T-helper 1 cell treated with Interleukin-12 subunit alpha and Interleukin-12 subunit beta and Interleukin-4 antibody, amounts not matched to agents 30 μg/mL and 1 μg/mL, for 36 hours (primary cell): ENCODE data around the gene DEPP1.

ENCODE experiments used
- H3K27ac Mint-ChIP-seq: one replicate; pipeline ENCODE4 v1.8.0; 2021; ENCODE audit warnings: mild to moderate bottlenecking, mixed read lengths
- H3K27me3 Mint-ChIP-seq: one replicate; pipeline ENCODE4 v1.8.0; 2021; ENCODE audit warnings: low read depth, mixed read lengths
- H3K36me3 Mint-ChIP-seq: one replicate; pipeline ENCODE4 v1.8.0; 2021; ENCODE audit warnings: low read depth, mixed read lengths
- H3K4me1 Mint-ChIP-seq: one replicate; pipeline ENCODE4 v1.8.0; 2021; ENCODE audit warnings: low read depth, mixed read lengths
- H3K4me3 Mint-ChIP-seq: one replicate; pipeline ENCODE4 v1.8.0; 2021; ENCODE audit warnings: mild to moderate bottlenecking, moderate library complexity, mixed read lengths
- H3K9me3 Mint-ChIP-seq: one replicate; pipeline ENCODE4 v1.8.0; 2021; ENCODE audit warnings: mixed read lengths

Gene DEPP1

GRCh38 chr10:44997105-44997748 lies 18.6 kb upstream of the DEPP1 start:
- H3K9me3 Mint-ChIP-seq, result peaks cover under 1% of the 10 kb centered on the region
- H3K27me3 Mint-ChIP-seq, result peaks cover 19% of the 10 kb centered on the region
- H3K27ac Mint-ChIP-seq, result no peak overlapping the region
- no peaks in the 10 kb centered on the region for H3K36me3 Mint-ChIP-seq
- no peak overlapping the region for H3K4me3 Mint-ChIP-seq
- H3K4me1 Mint-ChIP-seq, result peaks cover 40% of the 10 kb centered on the region

GRCh38 chr10:44995914-44996669 lies 17.5 kb upstream of the DEPP1 start:
- Mint-ChIP-seq H3K36me3 (no peaks in the 10 kb centered on the region), H3K27ac (peak overlapping the region; percentile 14), H3K27me3 (peaks cover 19% of the 10 kb centered on the region), H3K4me3 (no peak overlapping the region), H3K9me3 (no peaks in the 10 kb centered on the region), H3K4me1 (peaks cover 35% of the 10 kb centered on the region)

DNA sequence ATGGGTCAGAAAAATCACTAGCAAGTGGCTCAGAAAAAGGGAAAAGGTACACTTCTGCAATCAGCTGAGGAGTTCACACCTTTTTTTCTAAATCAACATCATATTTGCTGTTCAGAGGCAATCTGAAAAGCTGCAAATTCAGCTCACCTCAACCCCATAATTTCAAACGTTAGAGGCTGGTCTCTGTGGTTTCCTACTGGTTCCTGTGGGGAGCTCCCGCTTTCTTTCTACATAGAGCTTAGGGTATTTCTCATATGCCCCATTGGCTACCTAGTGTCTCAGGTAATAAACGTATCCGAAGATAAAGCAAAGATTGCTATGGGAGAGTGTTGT lies 16.9 kb upstream of the DEPP1 start:
- no peaks in the 10 kb centered on the region for H3K36me3 Mint-ChIP-seq
- peaks cover 33% of the 10 kb centered on the region for H3K4me1 Mint-ChIP-seq
- H3K9me3 Mint-ChIP-seq, result no peaks in the 10 kb centered on the region
- H3K27ac Mint-ChIP-seq, result peak overlapping the region; percentile 14
- no peak overlapping the region for H3K4me3 Mint-ChIP-seq
- H3K27me3 Mint-ChIP-seq, result peaks cover 17% of the 10 kb centered on the region

DNA sequence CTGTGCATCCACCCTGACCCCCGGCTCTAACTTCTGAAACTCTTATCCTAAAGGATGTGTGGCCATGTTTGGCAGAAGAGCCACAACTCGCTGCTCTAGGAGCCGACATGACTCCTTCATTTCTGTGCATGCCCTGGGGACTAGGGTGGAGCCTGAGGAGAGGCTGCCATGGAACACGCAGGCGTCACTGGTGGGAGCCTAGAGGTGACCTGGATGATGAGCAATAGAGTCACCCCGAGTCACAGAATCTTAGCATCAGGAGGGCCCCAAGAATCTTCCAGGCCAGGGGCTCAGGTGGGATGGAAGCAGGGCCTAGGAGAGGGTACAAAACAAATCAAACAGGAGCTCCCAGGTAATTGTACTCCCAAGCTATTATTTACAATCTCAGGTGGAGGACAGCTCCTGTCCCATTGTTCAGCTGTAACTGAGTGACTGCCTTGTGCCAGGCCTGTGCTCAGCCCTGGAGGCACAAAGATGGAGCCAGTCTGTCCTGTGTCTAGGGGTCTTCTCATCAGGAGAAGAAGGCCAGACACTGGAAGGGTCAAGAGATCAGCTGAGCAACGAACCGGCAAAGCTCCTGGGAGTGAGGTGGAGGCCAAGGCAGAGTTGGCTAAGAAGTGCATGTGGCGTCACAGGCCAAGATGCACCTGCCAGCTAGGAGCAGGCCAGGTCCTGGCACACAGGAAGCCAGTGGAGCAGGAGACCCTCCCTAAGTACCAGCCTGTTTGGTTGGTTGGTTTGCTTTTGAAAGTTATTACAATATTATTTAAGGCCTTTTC lies 16.3 kb upstream of the DEPP1 start:
- Mint-ChIP-seq H3K4me3 (no peak overlapping the region), H3K27me3 (peaks cover 12% of the 10 kb centered on the region), H3K9me3 (no peaks in the 10 kb centered on the region), H3K4me1 (peaks cover 28% of the 10 kb centered on the region), H3K36me3 (no peaks in the 10 kb centered on the region), H3K27ac (no peak overlapping the region)

DNA sequence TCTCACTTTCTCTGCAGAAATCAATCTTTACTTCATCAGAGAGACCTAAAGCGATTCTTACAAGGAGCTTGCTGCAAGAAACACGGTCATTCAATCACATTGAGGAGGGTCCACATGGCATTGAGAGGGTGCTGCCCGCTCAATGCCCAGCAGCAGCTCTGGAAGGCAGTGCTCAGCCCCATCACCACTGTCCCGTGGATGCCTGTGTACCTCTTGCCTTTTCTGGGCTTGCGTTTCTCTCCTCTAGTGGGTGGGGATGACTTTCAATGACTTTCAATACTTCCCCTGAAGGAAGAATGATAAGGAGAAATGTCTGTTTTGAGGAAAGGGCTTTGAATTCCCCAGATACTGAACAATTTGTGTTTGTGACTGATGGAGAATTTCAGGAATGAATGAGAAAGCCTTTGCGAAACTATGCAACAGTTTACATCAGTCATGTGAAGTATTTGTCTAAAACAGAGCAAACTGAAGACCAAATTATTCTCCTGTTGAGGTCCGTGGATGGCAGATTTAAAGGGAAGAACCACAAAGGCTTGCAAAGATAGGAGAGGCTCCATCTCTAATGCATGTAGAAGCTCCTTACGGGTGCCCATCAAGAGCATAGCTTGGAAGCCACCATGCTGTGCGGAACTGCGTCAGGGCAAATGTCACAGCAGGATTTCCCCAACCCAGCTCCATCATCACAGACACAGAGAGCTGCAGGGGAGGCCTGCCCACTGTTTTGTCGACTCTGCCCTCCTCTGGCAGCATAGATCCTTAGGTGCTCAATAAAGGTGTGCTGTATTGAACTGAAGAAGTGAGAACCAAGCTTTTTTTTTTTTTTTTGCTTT lies 15.5 kb upstream of the DEPP1 start:
- H3K36me3 Mint-ChIP-seq, result no peaks in the 10 kb centered on the region
- peaks cover 15% of the 10 kb centered on the region for H3K27me3 Mint-ChIP-seq
- no peak overlapping the region for H3K4me3 Mint-ChIP-seq
- no peak overlapping the region for H3K27ac Mint-ChIP-seq
- peaks cover 25% of the 10 kb centered on the region for H3K4me1 Mint-ChIP-seq
- H3K9me3 Mint-ChIP-seq, result no peaks in the 10 kb centered on the region

DNA sequence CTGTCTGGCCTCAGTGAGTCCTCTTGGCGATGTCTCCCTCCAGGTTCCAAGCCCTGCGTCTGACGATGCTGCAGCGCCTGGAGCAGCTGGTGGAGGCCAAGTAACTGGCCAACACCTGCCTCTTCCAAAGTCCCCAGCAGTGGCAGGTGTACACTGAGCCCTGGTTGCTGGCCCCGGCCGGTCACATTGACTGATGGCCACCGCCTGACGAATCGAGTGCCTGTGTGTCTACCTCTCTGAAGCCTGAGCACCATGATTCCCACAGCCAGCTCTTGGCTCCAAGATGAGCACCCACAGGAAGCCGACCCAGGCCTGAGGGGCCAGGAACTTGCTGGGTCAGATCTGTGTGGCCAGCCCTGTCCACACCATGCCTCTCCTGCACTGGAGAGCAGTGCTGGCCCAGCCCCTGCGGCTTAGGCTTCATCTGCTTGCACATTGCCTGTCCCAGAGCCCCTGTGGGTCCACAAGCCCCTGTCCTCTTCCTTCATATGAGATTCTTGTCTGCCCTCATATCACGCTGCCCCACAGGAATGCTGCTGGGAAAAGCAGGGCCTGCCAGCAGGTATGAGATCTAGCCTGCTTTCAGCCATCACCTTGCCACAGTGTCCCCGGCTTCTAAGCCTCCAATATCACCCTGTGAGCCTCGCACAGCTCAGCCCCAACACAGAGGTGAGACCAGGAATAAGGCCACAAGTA lies 14.8 kb upstream of the DEPP1 start:
- Mint-ChIP-seq H3K4me1 (peaks cover 25% of the 10 kb centered on the region), H3K4me3 (no peak overlapping the region), H3K9me3 (no peaks in the 10 kb centered on the region), H3K27me3 (peaks cover 17% of the 10 kb centered on the region), H3K27ac (no peak overlapping the region), H3K36me3 (no peaks in the 10 kb centered on the region)

DNA sequence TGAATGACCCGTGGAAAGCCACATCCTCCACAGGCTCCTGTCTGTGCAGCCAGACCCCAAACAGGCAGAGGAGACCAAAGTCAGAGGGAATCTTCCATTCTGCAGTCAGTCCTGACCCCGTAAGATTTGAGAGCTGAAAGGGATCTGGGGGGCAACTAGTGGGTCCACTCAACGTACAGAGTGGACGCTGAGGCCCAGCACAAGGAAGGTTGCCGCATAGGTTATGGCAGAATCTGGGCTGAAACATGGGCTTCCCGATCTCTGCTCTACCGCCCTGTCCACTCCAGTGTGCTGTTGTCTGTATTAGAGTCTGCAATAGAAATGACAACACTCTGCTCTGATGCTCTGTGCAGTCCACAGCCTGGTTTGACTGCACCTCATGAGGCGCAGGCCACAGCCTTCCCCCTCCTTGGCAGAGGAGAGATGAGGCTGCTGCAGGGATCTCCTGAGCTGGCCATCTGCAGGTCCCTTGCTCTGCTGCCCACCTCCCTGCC lies 14.2 kb upstream of the DEPP1 start:
- Mint-ChIP-seq H3K36me3 (no peaks in the 10 kb centered on the region), H3K27ac (no peak overlapping the region), H3K4me3 (no peak overlapping the region), H3K27me3 (peaks cover 13% of the 10 kb centered on the region), H3K9me3 (no peaks in the 10 kb centered on the region), H3K4me1 (peaks cover 23% of the 10 kb centered on the region)

DNA sequence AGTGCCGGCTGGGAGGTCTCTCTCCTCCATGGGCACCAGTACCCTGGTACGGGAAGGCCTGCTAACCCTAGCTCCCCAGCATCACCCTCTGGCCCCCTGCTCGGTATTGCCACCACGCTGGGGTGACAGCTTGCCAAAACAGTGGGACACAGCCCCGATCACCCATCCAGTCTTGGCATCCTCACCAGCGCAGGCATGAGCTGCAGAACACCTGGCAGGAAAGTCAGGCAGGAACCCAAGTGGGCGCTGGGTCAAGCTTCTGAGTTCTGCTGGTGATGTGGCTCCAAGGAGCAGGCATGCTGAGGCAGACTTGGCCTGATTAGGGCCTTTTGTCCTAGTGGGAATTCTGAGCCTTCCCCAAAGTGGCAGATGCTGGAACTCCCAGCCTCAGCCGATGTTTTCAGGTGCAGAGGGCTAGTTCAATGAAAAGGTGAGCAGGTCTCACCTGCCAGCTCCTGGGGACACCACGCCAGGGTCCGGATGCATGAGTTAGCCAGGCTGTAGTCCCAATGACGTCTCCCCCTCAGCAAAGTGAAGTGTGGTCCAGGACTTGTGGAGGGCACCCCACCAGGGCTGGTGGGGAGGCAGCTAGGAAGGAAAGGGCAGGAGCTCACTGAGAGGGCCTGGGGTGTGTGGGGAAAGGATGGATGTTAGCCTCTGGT lies 13.6 kb upstream of the DEPP1 start:
- peaks cover 20% of the 10 kb centered on the region for H3K4me1 Mint-ChIP-seq
- no peak overlapping the region for H3K27ac Mint-ChIP-seq
- peaks cover 12% of the 10 kb centered on the region for H3K27me3 Mint-ChIP-seq
- H3K36me3 Mint-ChIP-seq, result no peaks in the 10 kb centered on the region
- no peaks in the 10 kb centered on the region for H3K9me3 Mint-ChIP-seq
- no peak overlapping the region for H3K4me3 Mint-ChIP-seq

- H3K9me3 Mint-ChIP-seq, result no peaks in the 10 kb centered on the region
- H3K27ac Mint-ChIP-seq, result no peak overlapping the region
- no peak overlapping the region for H3K4me3 Mint-ChIP-seq
- peaks cover 12% of the 10 kb centered on the region for H3K27me3 Mint-ChIP-seq
- H3K36me3 Mint-ChIP-seq, result no peaks in the 10 kb centered on the region
- H3K4me1 Mint-ChIP-seq, result peaks cover 19% of the 10 kb centered on the region
Observed at GRCh38 chr10:44991571-44991970, 13.0 kb upstream of the DEPP1 start.

- no peak overlapping the region for H3K27ac Mint-ChIP-seq
- H3K36me3 Mint-ChIP-seq, result no peaks in the 10 kb centered on the region
- no peaks in the 10 kb centered on the region for H3K9me3 Mint-ChIP-seq
- H3K4me1 Mint-ChIP-seq, result peaks cover 17% of the 10 kb centered on the region
- H3K4me3 Mint-ChIP-seq, result no peak overlapping the region
- H3K27me3 Mint-ChIP-seq, result peaks cover 12% of the 10 kb centered on the region
Observed at GRCh38 chr10:44990965-44991364, 12.4 kb upstream of the DEPP1 start.

- H3K27me3 Mint-ChIP-seq, result peaks cover 14% of the 10 kb centered on the region
- H3K4me1 Mint-ChIP-seq, result peaks cover 10% of the 10 kb centered on the region
- H3K4me3 Mint-ChIP-seq, result no peak overlapping the region
- H3K9me3 Mint-ChIP-seq, result no peaks in the 10 kb centered on the region
- H3K27ac Mint-ChIP-seq, result no peak overlapping the region
- no peaks in the 10 kb centered on the region for H3K36me3 Mint-ChIP-seq
Observed at GRCh38 chr10:44990302-44990655, 11.7 kb upstream of the DEPP1 start.

DNA sequence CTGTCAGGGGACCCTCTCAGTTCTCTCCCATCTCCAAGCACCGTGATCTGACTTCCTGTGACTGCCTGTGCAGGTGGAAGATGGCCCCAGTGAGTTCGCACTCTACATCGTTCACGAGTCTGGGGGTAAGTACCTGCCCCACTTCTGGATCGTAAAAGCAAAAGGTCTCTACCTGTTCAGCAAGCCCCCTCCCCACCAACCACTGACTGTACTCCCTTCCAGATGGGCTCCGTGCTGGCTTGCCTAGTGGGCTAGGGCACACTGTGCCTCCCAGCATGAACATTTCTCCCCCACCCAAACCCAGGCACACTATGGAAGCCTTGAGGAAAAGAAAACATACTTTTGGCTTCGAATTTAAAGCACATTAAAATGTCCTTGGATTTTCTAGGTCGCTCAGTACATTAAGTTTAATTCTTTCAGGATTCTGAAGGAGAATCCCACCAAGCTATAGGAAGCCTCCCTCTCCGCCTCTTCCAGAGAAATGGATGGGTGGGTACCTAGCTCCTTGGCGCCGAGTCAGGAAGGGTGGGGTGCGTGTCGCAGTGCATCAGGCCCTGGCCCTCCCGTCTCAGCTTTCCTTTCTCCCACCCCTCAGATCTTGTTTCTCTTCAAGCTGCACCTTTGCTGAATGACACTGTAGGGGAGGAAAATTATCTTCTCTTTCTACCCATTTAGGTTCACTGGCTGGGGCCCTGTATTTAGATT lies 11.1 kb upstream of the DEPP1 start:
- Mint-ChIP-seq H3K4me1 (peaks cover 5% of the 10 kb centered on the region), H3K36me3 (no peaks in the 10 kb centered on the region), H3K4me3 (no peak overlapping the region), H3K9me3 (no peaks in the 10 kb centered on the region), H3K27me3 (peaks cover 16% of the 10 kb centered on the region), H3K27ac (no peak overlapping the region)

- peaks cover 4% of the 10 kb centered on the region for H3K4me1 Mint-ChIP-seq
- H3K4me3 Mint-ChIP-seq, result no peak overlapping the region
- no peak overlapping the region for H3K27ac Mint-ChIP-seq
- no peaks in the 10 kb centered on the region for H3K9me3 Mint-ChIP-seq
- H3K27me3 Mint-ChIP-seq, result peaks cover 16% of the 10 kb centered on the region
- no peaks in the 10 kb centered on the region for H3K36me3 Mint-ChIP-seq
Observed at GRCh38 chr10:44988957-44989585, 10.5 kb upstream of the DEPP1 start.
